Endothelial cell of umbilical vein (primary cell): ENCODE results near the gene CDH22. TPM values are rescaled to one million over a fixed set of nuclear protein-coding genes. Genes with fewer than 3 reads are reported as not detected.

Experiments
- BruUV-seq: library from RNA; stranded (reverse); fragments of 400-500 nt; replicated peaks from 2 replicates; lab custom pipeline; 2021; lab: Mats Ljungman, UMichigan
- CTCF ChIA-PET: fragments of 300-600, 350-600 bp; sonication (Branson Sonifier 250); formaldehyde crosslinking; loops from one replicate; lab custom pipeline; 2021; ENCODE audit warnings: antibody characterized with exemption, inconsistent platforms; lab: Charles Lee
- POLR2A ChIA-PET: fragments of 300-600, 350-600 bp; sonication (Branson Sonifier 250); formaldehyde crosslinking; loops from one replicate; lab custom pipeline; 2021; ENCODE audit warnings: antibody characterized with exemption, inconsistent platforms; lab: Charles Lee
- DNase-seq: peaks from one replicate; pipeline ENCODE4 v3.0.0-alpha.2; 2011; ENCODE audit warnings: low read depth, low spot score
- FAIRE-seq: peaks from 2 replicates; lab custom pipeline; 2011; peaks lifted over from hg19 to GRCh38; lab: Jason Lieb, UNC
- H2AFZ ChIP-seq: 2 replicates; pipeline ENCODE4 v1.6.0; 2012; ENCODE audit warnings: low read depth, low read length, control low read depth, inconsistent platforms
- H3K27ac ChIP-seq: 2 replicates; pipeline ENCODE4 v1.5.1; 2011; ENCODE audit warnings: low read depth, mild to moderate bottlenecking, control low read depth, low read length, moderate library complexity; ENCODE audit not compliant: insufficient read depth
- H3K27me3 ChIP-seq, 2 experiments: 2 replicates each; pipeline versions ENCODE4 v1.6.0 to v1.6.1; 2011; ENCODE audit warnings: low read length in 2 of 2, mixed read lengths in 1 of 2; ENCODE audit not compliant: control insufficient read depth in 2 of 2, insufficient read depth in 2 of 2
- H3K36me3 ChIP-seq, 2 experiments: 2 replicates in 1 of 2; 3 replicates in 1 of 2; pipeline ENCODE4 v1.5.1; 2011; ENCODE audit warnings: low read length in 2 of 2, mild to moderate bottlenecking in 1 of 2, moderate library complexity in 1 of 2; ENCODE audit not compliant: control insufficient read depth in 2 of 2, insufficient read depth in 2 of 2; ENCODE audit errors: extremely low read depth in 1 of 2
- H3K4me1 ChIP-seq: 3 replicates; pipeline ENCODE4 v1.5.1; 2011; ENCODE audit warnings: mild to moderate bottlenecking, low read length; ENCODE audit not compliant: control insufficient read depth, insufficient read depth; ENCODE audit errors: extremely low read depth
- H3K4me2 ChIP-seq: 2 replicates; pipeline ENCODE4 v1.6.1; 2011; ENCODE audit warnings: low read length, control low read depth, mixed read lengths; ENCODE audit not compliant: insufficient read depth
- H3K4me3 ChIP-seq, 3 experiments: fragments of 200-600 bp in 1 of 3; sonication (generic), shearing (Covaris generic) in 1 of 3; replicated peaks in 1 of 3; 2 replicates each; pipeline ENCODE4 v1.5.1; 2011 to 2016; ENCODE audit warnings: control low read depth in 3 of 3, low read length in 3 of 3, mild to moderate bottlenecking in 2 of 3, inconsistent platforms in 1 of 3, low read depth in 1 of 3, moderate library complexity in 1 of 3; ENCODE audit not compliant: insufficient read depth in 1 of 3
- H3K79me2 ChIP-seq: 2 replicates; pipeline ENCODE4 v1.6.0; 2012; ENCODE audit warnings: low read length, inconsistent platforms; ENCODE audit not compliant: control insufficient read depth, insufficient read depth
- H3K9ac ChIP-seq: replicated peaks from 2 replicates; pipeline ENCODE3; 2011; ENCODE audit warnings: low read length, control low read depth; ENCODE audit not compliant: insufficient read depth; ENCODE audit errors: extremely low read depth
- H3K9me1 ChIP-seq: replicated peaks from 3 replicates; pipeline ENCODE4 v1.6.0; 2011; ENCODE audit warnings: mild to moderate bottlenecking, low read length; ENCODE audit not compliant: control insufficient read depth, insufficient read depth; ENCODE audit errors: extremely low read depth
- H3K9me3 ChIP-seq: replicated peaks from 2 replicates; pipeline ENCODE4 v1.5.1; 2012; ENCODE audit warnings: low read length, inconsistent platforms; ENCODE audit not compliant: control insufficient read depth, insufficient read depth
- H4K20me1 ChIP-seq: replicated peaks from 2 replicates; pipeline ENCODE3; 2011; ENCODE audit warnings: mild to moderate bottlenecking, low read length; ENCODE audit not compliant: control insufficient read depth, insufficient read depth; ENCODE audit errors: extremely low read depth
- CTCF ChIP-seq, 2 donors: IDR thresholded peaks; 1 replicate in 1 of 2; 2 replicates in 1 of 2; pipeline ENCODE4 v1.5.1; 2011; ENCODE audit warnings: low read length in 2 of 2, mild to moderate bottlenecking in 2 of 2, moderate library complexity in 2 of 2, control low read depth in 1 of 2, inconsistent platforms in 1 of 2, low read depth in 1 of 2; ENCODE audit not compliant: insufficient read depth in 1 of 2; ENCODE audit errors: extremely low read depth in 1 of 2
- EZH2 ChIP-seq: IDR thresholded peaks from 2 replicates; pipeline ENCODE4 v1.6.1; 2012; ENCODE audit warnings: borderline replicate concordance, low read depth, mild to moderate bottlenecking, moderate library complexity, low read length, inconsistent platforms; ENCODE audit not compliant: severe bottlenecking
- FOS ChIP-seq: IDR thresholded peaks from 2 replicates; pipeline ENCODE4 v1.6.1; 2011; ENCODE audit warnings: mild to moderate bottlenecking, low read length, moderate library complexity, borderline replicate concordance; ENCODE audit not compliant: insufficient read depth
- GATA2 ChIP-seq: IDR thresholded peaks from 2 replicates; pipeline ENCODE4 v1.7.0; 2011; ENCODE audit warnings: low read depth, mild to moderate bottlenecking, moderate library complexity, mixed read lengths, low read length; ENCODE audit not compliant: insufficient read length, insufficient read depth
- JUN ChIP-seq: IDR thresholded peaks from 2 replicates; pipeline ENCODE4 v1.6.1; 2011; ENCODE audit warnings: borderline replicate concordance, low read depth; ENCODE audit not compliant: insufficient read length, insufficient read depth
- MAX ChIP-seq: IDR thresholded peaks from 2 replicates; pipeline ENCODE4 v1.6.1; 2011; ENCODE audit not compliant: insufficient read depth, insufficient read length
- MYC ChIP-seq: IDR thresholded peaks from one replicate; pipeline ENCODE4 v1.6.1; 2011; ENCODE audit warnings: mild to moderate bottlenecking, low read depth, low read length
- POLR2A ChIP-seq: IDR thresholded peaks from 2 replicates; pipeline ENCODE4 v1.6.1; 2012; ENCODE audit warnings: low read depth, mild to moderate bottlenecking, control low read depth, low read length
- POLR2AphosphoS5 ChIP-seq: IDR thresholded peaks from 2 replicates; pipeline ENCODE4 v1.6.1; 2012; ENCODE audit warnings: low read depth, mild to moderate bottlenecking, control low read depth, low read length, moderate library complexity; ENCODE audit not compliant: insufficient read depth
- dilution Hi-C: fragments of 300-500 bp; cut with MboI; formaldehyde crosslinking; loops from one replicate; pipeline ENCODE4 v1.15.0; 2019; ENCODE audit warnings: low sequenced_read_pairs; ENCODE audit not compliant: extremely low pct_ligation_motif_present
- intact Hi-C: fragments of 100-400 bp; cut with micrococcal nuclease; formaldehyde crosslinking; loops from one replicate; pipeline ENCODE4 v1.10.0; 2022
- polyA plus RNA-seq, 4 experiments: library from polyadenylated mRNA; depleted of rRNA in 3 of 4; stranded (reverse) in 3 of 4; unstranded in 1 of 4; fragments of >200 nt; gene quantifications; 2 replicates each; pipeline versions ENCODE4 v1.2.1 to v1.2.3, GENCODE V29; 2011 to 2012; ENCODE audit warnings: missing spikeins in 1 of 4
- total RNA-seq: library from RNA; stranded (reverse); gene quantifications from 2 replicates; pipeline ENCODE4 v1.2.3, GENCODE V29; 2021

Gene CDH22
- total and polyA plus RNA-seq, 2 donors (not counting 3 experiments of a cell fraction or from before 2014, with no cell fraction given) = not detected

- ChIA-PET CTCF (interaction anchor here (1.0 to 6.2 kb wide), 7 partner anchors 32 to 308 kb away, joined by 3 to 77 read pairs (median 4); partner anchors contain the start of gene ELMO2), POLR2A (no interaction called here)
- Histone ChIP-seq H3K4me2 (no peak overlapping the region), H2AFZ (no peak overlapping the region), H3K9ac (no peak overlapping the region), H3K79me2 (no peaks in the 10 kb centered on the region), H3K9me3 (no peaks in the 10 kb centered on the region), H3K9me1 (no peaks in the 10 kb centered on the region), H3K27ac (no peak overlapping the region), H3K36me3 (peaks cover 0 to 3% of the 10 kb centered on the region in 2 experiments), H3K4me3 (no peak overlapping the region), H4K20me1 (no peaks in the 10 kb centered on the region), H3K4me1 (peaks cover 3% of the 10 kb centered on the region), H3K27me3 (peaks cover 7 to 9% of the 10 kb centered on the region in 2 experiments)
- dilution Hi-C loops (no loop called here), intact Hi-C loops (loop anchor here (5.0 kb wide), 1 partner anchor 232 kb away; no protein-coding TSS in a partner anchor)
- DNase-seq (no peak), FAIRE-seq (no peak)
- TF ChIP-seq CTCF (IDR thresholded peaks at IDR 0.05; ENCODE audit: extremely low read depth in 1 of 2, insufficient read depth in 1 of 2, low read depth in 1 of 2, low read length in 2 of 2) (no peak), POLR2A (no peak), JUN (no peak), GATA2 (no peak), EZH2 (no peak), MYC (no peak), FOS (no peak), MAX (no peak), POLR2AphosphoS5 (no peak)
- BruUV-seq = no TSS peak
Measured at GRCh38 chr20:46130534-46130933, 177.8 kb downstream of the CDH22 start.
